Mesothelial cell of epicardium (in vitro differentiated cells): ENCODE measurements around the gene TAS2R43. TPM values are rescaled to one million over a fixed set of nuclear protein-coding genes. Genes with fewer than 3 reads are reported as not detected.
A peak's percentile ranks its signal among the peaks of the same experiment; 100 is the strongest.

ENCODE experiments used
- DNase-seq, 2 experiments: peaks; one replicate each; pipeline ENCODE4 v3.0.0; 2021; ENCODE audit warnings: low spot score in 2 of 2; ENCODE audit not compliant: unreplicated experiment in 2 of 2
- H3K27ac Mint-ChIP-seq: 2 replicates; pipeline ENCODE4 v1.8.0; 2021; ENCODE audit warnings: mixed read lengths
- H3K27me3 Mint-ChIP-seq: 2 replicates; pipeline ENCODE4 v1.8.0; 2021; ENCODE audit warnings: low read depth, mixed read lengths
- H3K36me3 Mint-ChIP-seq: 2 replicates; pipeline ENCODE4 v1.8.0; 2021; ENCODE audit warnings: mixed read lengths
- H3K4me1 Mint-ChIP-seq: 2 replicates; pipeline ENCODE4 v1.8.0; 2021; ENCODE audit warnings: mixed read lengths
- H3K4me3 Mint-ChIP-seq: 2 replicates; pipeline ENCODE4 v1.8.0; 2021; ENCODE audit warnings: mild to moderate bottlenecking, moderate library complexity, mixed read lengths
- H3K9me3 Mint-ChIP-seq: 2 replicates; pipeline ENCODE4 v1.8.0; 2021; ENCODE audit warnings: mixed read lengths
- total RNA-seq: library from RNA; stranded (reverse); gene quantifications from 3 replicates; pipeline ENCODE4 v1.2.1, GENCODE V29; 2021
- TF ChIP-seq, protein P1 (sequence below): fragments of 200-600 bp; sonication (generic); IDR thresholded peaks from one replicate; pipeline ENCODE4 v1.5.0; 2021; ENCODE audit warnings: antibody characterized with exemption; ENCODE audit not compliant: unreplicated experiment

TAS2R43 gene, protein sequence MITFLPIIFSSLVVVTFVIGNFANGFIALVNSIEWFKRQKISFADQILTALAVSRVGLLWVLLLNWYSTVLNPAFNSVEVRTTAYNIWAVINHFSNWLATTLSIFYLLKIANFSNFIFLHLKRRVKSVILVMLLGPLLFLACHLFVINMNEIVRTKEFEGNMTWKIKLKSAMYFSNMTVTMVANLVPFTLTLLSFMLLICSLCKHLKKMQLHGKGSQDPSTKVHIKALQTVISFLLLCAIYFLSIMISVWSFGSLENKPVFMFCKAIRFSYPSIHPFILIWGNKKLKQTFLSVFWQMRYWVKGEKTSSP
- total RNA-seq = 1.9 to 2.9 TPM (median 2.2 TPM) in 3 replicates

DNA sequence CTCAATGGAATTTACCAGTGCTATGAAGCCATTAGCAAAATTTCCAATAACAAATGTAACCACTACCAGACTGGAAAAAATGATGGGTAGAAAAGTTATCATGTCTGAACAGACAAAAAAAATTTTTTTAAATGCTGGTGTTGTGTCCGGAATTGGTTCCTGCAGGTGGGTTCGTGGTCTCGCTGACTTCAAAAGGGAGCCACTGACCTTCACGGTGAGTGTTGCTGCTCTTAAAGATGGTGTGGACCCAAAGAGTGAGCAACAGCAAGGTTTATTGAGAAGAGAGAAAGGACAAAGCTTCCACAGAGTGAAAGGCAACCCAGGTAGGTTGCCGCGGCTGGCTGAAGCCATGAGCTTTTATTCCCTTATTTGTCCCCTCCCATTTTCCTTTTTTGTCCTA, at the start of gene TAS2R43:
TAS2R43 (minus strand) TSS at position 186 of the 400 bp plus-strand sequence; CDS start at position 102, 84 bp downstream.
- DNase-seq = no peak
- Mint-ChIP-seq H3K27me3 (no peaks in the 10 kb centered on the region), H3K36me3 (peaks cover 9% of the 10 kb centered on the region), H3K27ac (no peak within 1 kb of the TSS), H3K4me1 (no peaks in the 10 kb centered on the region), H3K4me3 (no peak within 1 kb of the TSS), H3K9me3 (no peaks in the 10 kb centered on the region)
- TF ChIP-seq, protein P1, sequence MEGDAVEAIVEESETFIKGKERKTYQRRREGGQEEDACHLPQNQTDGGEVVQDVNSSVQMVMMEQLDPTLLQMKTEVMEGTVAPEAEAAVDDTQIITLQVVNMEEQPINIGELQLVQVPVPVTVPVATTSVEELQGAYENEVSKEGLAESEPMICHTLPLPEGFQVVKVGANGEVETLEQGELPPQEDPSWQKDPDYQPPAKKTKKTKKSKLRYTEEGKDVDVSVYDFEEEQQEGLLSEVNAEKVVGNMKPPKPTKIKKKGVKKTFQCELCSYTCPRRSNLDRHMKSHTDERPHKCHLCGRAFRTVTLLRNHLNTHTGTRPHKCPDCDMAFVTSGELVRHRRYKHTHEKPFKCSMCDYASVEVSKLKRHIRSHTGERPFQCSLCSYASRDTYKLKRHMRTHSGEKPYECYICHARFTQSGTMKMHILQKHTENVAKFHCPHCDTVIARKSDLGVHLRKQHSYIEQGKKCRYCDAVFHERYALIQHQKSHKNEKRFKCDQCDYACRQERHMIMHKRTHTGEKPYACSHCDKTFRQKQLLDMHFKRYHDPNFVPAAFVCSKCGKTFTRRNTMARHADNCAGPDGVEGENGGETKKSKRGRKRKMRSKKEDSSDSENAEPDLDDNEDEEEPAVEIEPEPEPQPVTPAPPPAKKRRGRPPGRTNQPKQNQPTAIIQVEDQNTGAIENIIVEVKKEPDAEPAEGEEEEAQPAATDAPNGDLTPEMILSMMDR = no peak

DNA sequence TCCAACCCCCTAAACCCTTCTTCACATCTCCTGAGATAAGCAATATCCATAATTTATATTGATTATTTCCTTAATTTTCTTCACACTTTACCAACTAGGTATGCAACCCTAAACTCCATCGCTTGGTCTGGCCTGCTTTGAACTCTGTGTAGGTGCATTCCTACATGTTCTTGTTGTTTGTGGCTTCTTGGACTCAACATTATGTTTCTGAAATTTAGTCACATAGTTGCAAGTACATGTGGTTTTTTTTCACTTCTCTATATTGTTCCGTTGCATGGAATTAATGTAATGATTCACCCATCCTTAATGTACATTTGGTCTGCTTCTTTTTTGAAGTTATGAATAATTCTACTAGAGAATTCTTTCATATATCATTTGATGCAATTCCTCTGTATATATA, 44.0 kb upstream of the TAS2R43 start:
- no peaks in the 10 kb centered on the region for H3K27me3 Mint-ChIP-seq
- H3K27ac Mint-ChIP-seq = no peak overlapping the region
- no peaks in the 10 kb centered on the region for H3K4me1 Mint-ChIP-seq
- peaks cover 5% of the 10 kb centered on the region for H3K9me3 Mint-ChIP-seq
- no peak for DNase-seq
- TF ChIP-seq, protein P1 = no peak
- peaks cover 9% of the 10 kb centered on the region for H3K36me3 Mint-ChIP-seq
- H3K4me3 Mint-ChIP-seq = no peak overlapping the region

DNA sequence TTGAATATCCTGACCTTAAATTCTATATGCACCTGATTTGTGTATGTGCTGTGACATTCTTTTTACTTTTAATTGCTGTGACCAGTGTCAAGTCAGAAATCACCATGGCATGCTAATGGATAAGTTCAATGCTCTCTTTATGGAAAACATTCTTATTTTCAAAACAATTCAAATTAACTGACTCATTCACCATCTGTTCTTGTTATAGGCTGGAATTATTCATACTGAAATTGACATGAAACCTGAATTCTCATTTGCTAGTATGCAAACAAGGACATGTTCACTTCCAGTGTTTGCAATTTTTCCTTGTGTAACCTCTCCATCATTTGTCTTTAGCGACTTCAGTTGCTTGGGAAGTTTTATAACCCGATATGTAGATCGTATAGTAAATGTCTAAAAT, 42.2 kb upstream of the TAS2R43 start, which contains the start of gene TAS2R30:
TAS2R30 (minus strand) TSS at position 340 of the 400 bp plus-strand sequence. CDS start 400 bp downstream, outside the sequence.
- Mint-ChIP-seq H3K4me1 (no peaks in the 10 kb centered on the region), H3K4me3 (no peak within 1 kb of the TSS), H3K27me3 (no peaks in the 10 kb centered on the region), H3K27ac (peak within 1 kb of the TSS; percentile 20), H3K9me3 (peaks cover 2% of the 10 kb centered on the region), H3K36me3 (peaks cover 2% of the 10 kb centered on the region)
- no peak for DNase-seq
- TF ChIP-seq, protein P1 = no peak

DNA sequence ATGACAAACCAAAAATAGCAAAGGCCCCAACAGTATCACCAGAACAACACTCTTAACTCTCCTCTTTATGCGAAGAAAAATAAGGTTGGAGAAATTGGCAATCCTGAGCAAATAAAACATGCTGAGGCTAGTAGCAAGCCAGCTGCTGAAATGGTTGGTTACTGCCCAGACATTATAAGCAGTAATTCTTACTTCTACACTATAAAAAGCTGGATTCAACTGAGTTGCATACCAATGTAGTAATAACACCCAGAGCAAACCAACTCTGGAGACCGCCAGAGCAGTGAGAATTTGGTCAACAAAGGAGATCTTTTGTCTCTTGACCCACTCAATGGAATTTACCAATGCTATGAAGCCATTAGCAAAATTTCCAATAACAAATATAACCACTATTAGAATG, 41.7 kb upstream of the TAS2R43 start:
- H3K4me1 Mint-ChIP-seq = no peaks in the 10 kb centered on the region
- no peaks in the 10 kb centered on the region for H3K9me3 Mint-ChIP-seq
- H3K27ac Mint-ChIP-seq = no peak overlapping the region
- H3K4me3 Mint-ChIP-seq = no peak overlapping the region
- TF ChIP-seq, protein P1 = no peak
- H3K36me3 Mint-ChIP-seq = no peaks in the 10 kb centered on the region
- DNase-seq = no peak
- H3K27me3 Mint-ChIP-seq = no peaks in the 10 kb centered on the region

DNA sequence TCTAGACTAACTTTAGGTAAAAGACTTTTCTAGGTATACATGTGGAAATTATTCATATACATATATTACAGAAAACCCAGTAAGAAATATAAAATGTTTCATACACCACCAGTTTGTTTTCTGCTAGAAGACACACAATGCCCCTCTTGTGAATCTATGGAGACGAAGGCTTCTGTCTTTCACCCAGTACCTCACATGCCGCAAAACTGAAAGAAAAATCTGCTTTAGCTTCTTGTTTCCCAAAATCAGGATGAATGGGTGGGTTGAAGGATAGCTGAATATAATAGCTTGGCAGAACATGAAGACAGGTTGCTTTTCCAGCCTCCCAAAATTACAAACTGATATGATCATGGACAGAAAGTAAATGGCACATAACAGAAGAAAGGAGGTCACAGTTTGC, 41.0 kb upstream of the TAS2R43 start:
- H3K36me3 Mint-ChIP-seq = no peaks in the 10 kb centered on the region
- no peak overlapping the region for H3K4me3 Mint-ChIP-seq
- H3K27me3 Mint-ChIP-seq = no peaks in the 10 kb centered on the region
- no peaks in the 10 kb centered on the region for H3K4me1 Mint-ChIP-seq
- no peaks in the 10 kb centered on the region for H3K9me3 Mint-ChIP-seq
- H3K27ac Mint-ChIP-seq = no peak overlapping the region
- no peak for DNase-seq
- TF ChIP-seq, protein P1 = no peak
